GM12872 (cell line): ENCODE results near the gene VSIR.

Experiments used
- TF ChIP-seq, protein P1 (sequence below): IDR thresholded peaks from 3 replicates; pipeline ENCODE4 v1.5.1; 2011; ENCODE audit warnings: low read depth, mild to moderate bottlenecking, low read length, moderate library complexity; ENCODE audit not compliant: insufficient read depth

The VSIR gene

DNA sequence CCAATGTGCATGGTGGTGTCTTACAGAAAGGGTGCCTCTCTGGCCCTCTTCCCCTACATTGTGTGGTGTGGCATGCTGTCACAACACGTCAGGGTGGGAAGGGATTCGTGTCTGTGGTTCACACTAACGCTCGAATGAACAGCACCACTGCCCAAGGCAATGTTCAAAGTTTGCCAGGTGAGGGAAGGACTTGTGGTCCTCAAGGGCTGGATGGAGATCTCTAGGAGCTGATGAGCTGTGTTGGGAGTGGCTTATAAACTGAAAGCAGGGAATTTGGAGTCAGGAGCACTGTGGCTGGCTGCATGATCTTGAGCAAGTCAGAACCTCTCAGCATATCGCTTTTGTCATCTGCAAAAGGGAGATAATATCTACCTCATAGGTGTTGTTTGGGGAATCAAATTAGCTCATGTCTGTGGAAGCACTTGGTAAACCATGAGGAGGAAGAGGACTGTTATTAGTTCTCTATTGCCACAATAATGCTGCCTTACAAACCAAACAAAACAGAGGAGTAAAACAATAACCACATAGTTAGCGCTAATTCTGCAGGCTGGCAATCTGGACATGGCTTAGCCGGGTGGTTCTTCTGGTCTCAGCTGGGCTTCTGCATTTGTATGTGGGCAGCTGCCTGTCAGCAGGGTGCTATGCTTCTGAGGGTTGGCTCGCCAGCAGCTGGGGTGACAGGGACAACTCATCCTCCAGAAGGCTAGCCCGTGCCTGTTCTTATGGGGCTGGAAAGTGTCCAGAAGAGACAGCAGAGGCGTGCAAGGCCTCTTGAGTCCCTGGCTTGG lies 30.8 kb downstream of the VSIR start:
- TF ChIP-seq, protein P1, sequence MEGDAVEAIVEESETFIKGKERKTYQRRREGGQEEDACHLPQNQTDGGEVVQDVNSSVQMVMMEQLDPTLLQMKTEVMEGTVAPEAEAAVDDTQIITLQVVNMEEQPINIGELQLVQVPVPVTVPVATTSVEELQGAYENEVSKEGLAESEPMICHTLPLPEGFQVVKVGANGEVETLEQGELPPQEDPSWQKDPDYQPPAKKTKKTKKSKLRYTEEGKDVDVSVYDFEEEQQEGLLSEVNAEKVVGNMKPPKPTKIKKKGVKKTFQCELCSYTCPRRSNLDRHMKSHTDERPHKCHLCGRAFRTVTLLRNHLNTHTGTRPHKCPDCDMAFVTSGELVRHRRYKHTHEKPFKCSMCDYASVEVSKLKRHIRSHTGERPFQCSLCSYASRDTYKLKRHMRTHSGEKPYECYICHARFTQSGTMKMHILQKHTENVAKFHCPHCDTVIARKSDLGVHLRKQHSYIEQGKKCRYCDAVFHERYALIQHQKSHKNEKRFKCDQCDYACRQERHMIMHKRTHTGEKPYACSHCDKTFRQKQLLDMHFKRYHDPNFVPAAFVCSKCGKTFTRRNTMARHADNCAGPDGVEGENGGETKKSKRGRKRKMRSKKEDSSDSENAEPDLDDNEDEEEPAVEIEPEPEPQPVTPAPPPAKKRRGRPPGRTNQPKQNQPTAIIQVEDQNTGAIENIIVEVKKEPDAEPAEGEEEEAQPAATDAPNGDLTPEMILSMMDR, result no peak

DNA sequence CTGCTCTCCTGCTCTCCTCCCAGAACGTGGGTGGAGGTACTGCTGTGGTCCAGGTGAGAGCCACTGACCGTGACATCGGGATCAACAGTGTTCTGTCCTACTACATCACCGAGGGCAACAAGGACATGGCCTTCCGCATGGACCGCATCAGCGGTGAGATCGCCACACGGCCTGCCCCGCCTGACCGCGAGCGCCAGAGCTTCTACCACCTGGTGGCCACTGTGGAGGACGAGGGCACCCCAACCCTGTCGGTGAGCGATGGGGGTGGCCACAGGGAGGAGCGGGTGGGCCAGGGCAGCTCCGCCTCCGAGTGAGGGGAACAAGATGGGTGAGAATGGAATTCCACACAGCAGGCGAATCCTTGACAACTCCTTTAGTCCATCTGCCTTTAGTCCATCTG lies 31.6 kb downstream of the VSIR start:
- TF ChIP-seq, protein P1, result no peak

DNA sequence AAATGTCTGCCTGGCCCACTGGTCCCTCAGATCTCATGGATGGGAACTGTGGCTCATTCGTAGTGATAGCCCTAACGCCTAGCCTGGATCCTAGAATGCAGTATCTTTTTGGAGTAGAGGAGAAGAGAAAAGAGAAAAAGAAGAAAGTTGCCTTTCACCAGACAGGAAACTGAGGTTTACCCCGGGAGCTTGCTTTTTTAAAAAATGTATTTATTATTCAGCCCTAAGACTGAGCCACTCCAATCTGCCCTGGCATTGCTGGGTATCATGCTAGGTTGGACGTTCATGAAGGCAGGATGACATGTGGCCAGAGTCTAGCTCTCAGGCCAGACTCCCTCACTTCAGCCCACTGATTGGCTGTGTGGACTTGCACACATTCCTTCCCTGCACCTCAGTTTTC lies 32.3 kb downstream of the VSIR start:
- TF ChIP-seq, protein P1, result no peak

DNA sequence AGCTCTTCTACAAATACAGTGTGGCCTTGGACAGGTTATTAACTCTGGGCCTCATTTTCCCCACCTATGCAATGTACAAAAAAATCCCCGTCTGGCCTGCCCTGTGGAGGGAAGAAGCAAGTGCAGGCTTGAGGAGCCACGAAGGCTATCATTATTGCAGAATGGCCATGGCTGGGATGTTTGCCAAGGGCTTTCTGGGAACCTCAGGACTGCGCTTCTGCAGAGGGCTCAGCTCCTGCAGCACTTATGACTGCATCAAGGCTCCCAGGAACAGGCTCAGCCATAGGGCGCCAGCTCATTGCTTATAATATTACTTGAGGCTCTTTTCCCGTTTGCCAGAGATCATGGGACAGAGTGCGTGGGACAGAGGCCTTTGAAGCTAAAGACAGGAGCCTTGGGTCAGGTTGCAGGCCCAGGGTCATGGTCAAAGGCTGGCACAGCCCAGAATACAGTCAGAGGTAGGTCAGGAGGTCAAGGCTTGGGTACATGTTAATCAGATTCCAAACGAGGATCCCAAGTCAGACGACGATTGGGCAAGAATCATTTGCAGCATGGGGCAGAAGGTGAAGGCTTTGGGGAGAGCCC lies 33.2 kb downstream of the VSIR start:
- TF ChIP-seq, protein P1, result no peak

DNA sequence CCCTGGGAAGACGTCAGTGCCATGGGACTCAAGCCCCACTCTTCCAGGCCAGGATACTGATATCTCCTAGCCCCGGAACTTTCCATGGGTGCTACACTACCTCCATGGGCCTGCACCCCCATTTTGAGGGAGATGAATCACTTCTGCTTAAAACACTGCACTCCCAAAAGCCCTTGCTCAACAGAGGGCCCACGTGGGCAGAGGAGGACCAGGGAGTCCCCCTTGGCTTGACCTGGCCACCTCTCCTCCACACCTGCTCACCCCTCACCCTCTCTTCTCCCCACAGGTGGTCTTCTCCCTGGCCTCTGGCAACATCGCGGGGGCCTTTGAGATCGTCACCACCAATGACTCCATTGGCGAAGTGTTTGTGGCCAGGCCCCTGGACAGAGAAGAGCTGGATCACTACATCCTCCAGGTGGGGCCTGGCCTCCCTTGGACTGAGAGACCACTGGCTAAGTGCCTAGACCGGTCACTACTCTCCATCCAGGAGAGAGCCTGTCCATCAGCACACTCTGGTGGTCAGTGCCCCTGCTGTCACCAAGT lies 33.9 kb downstream of the VSIR start:
- TF ChIP-seq, protein P1, result no peak

DNA sequence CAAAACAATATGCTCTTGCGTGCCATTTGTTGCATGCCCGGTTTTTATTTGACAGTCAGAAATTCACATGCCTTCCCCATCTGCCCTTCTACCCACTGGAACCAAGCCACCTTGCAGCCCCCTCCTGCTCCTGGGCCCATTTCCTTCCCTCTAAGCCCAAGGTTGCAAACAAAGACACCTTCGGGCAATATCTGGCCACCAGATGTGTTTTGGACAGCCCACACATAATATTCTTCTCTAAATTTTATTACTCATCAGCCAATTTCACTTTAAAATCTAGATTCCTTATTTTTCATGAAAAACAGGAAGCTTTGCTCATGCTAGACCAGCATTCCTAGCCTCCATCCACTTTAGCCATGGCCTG lies 35.5 kb downstream of the VSIR start:
- TF ChIP-seq, protein P1, result no peak

DNA sequence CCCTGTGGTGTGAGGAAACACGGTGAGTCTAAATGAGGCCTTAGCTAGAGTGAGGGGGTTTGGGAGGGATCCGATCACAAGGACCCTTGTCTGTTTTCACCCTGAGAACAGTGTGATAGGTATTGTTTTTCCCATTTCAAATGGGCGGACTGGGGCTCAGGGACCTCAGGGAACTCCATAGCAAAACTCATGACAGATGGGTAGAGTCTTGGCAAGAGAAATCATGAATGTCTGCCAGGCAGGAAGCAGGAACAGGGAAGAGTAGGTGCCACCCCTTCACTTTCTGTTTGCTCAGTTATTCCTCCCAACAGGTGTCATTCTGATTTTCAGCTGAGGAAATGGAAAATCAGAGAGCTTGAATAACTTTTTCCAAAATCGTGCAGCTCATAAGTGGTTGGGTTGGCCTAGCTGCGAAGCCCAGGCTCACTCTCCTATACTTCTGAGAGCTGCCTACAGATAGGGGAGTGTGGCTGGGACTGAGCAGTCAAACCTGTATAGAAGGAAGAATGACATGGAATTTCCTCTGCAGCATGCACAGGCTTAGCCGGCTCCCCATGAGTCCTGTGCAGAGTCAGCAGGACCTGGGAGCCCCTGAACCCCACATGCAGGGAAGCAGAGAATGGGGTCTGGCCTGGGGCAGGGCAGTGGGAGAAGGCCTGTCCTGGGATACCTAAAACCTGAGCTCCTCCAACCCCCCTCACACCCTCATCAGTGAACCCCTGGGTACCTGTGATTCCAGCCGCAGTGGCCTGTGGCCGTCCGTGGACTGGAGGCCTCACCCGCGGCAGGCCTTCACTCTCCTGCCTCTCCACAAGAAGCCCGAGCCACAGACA lies 36.1 kb downstream of the VSIR start:
- TF ChIP-seq, protein P1, result no peak
